Measurements from ENCODE around the gene HIBCH.
"Not testable (repeated sequence)": the region's sequence is repeated elsewhere in the genome, so short reads cannot be mapped to it uniquely, and the experiment has no call there.

The HIBCH gene

DNA sequence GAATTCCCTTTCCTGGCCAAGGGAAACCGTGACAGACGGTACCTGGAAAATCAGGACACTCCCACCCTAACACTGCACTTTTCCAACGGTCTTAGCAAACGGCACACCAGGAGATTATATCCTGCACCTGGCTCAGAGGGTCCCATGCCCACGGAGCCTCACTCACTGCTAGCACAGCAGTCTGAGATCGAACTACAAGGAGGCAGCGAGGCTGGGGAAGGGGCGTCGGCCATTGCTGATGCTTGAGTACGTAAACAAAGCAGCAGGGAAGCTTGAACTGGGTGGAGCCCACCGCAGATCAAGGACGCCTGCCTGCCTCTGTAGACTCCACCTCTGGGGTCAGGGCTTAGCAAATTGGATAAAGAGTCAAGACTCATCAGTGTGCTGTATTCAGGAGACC, 95.6 kb downstream of the HIBCH start:
- DNase-seq: not testable (repeated sequence)

GRCh38 chr2:190222745-190223144, 96.9 kb downstream of the HIBCH start:
- not testable (repeated sequence) for DNase-seq

DNA sequence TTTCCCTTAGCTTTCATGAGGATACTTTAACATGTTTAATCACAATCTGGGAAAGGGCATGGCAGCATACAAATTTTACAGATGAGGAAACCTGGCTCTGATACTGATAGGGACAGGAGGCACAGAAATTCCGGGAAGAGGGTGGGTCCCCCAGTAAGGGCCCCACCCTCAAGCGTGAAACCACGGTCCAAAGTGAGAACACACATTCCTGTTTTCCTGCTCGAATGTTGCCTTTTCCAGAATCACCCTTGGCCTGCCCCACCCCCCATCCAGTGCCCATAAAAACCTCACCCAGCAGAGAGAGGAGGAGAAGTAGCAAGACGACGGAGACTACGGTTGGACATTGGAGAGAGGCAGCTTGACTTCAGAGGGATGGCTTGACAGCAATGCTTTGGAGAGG, 98.2 kb downstream of the HIBCH start:
- DNase-seq: no peak

- no peak for DNase-seq
Measured at GRCh38 chr2:190219186-190219585, 100.4 kb downstream of the HIBCH start.

- DNase-seq: no peak
Measured at GRCh38 chr2:190217616-190218015, 102.0 kb downstream of the HIBCH start.

- no peak for DNase-seq
Measured at GRCh38 chr2:190216829-190217228, 102.8 kb downstream of the HIBCH start.

DNA sequence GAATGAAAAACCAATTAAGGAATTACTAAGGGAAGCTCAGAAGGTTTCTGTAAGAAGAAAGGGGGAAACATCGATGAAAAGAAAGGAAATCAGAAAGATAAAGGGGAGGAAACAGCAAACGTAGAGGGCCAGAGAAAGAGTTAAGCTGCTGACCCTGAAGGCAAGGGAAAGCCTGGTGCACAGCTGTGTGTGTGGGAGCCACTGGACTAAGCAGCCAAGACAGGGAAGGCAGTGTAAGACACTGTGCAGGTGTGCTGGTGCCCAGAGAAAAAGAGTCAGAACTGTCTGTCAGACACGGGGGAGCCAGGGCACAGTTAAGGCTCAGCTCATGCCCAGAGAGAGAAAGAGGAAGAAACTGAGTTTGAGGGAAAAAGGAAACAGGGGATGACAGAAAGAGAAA, 104.0 kb downstream of the HIBCH start:
- DNase-seq: no peak

- no peak for DNase-seq
Measured at GRCh38 chr2:190214426-190215194, 105.0 kb downstream of the HIBCH start.

DNA sequence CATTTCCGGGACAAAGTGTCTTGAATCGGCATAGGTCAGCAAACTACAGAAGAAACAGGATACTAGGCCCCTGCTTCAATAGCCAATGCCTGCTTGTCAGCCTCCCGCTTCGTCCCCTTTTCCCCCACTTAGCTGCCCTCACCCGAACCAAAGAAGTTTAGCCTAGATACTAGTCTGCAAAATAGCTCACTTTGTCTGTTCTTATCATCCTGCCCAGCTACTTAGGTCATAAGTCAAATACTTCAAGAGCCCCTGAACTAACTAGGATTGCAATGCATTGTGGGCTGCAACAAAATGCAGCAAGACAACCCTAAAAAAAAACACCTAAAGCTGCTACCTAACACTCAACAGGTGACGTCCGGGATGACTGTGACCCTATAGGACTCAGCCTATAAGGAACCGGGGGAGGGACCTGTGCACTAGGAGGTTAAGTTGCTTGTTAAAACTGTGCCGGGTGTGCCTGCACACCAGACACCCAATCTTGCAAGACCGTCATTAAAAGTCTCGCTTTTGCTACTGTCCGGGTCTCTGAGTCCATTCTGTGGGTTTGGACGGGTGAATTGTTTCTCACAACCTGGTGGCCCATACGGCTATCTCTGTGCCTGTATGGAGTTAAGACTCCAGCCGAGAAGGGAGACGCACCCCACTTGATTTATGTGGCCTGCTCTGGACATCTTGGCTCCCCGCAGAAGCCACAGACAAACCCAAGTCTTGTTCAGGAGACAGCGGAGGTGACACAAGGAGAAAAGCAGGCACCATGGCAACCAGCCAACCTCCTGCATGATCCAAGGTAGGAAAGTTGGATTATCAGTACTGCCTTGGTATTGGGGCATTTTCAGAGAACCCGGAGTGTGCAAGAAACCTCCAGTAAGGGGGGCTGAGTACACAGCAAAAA, 105.9 kb downstream of the HIBCH start:
- no peak for DNase-seq

- DNase-seq: no peak
Measured at GRCh38 chr2:190210471-190210870, 109.2 kb downstream of the HIBCH start.

GRCh38 chr2:190209559-190209958, 110.1 kb downstream of the HIBCH start:
- DNase-seq: no peak

DNA sequence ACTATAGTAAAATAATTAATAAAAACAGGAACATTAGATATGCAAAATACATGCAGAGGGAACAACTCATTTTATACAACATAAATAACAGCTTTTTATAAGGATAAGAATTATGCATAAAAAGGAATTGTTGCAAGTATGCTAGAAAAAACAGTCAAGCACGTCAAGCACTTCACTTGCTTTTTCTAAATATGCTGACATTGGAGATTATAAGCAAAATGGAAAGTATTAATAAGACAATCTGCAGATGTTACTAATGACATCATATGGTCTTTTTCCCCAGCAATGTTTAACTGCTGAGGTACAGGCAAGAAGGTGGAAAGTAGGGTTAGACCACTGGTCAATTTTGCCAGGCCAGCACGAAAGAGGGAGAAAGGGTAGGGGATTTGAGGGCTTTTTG, 111.7 kb downstream of the HIBCH start:
- no peak for DNase-seq

DNA sequence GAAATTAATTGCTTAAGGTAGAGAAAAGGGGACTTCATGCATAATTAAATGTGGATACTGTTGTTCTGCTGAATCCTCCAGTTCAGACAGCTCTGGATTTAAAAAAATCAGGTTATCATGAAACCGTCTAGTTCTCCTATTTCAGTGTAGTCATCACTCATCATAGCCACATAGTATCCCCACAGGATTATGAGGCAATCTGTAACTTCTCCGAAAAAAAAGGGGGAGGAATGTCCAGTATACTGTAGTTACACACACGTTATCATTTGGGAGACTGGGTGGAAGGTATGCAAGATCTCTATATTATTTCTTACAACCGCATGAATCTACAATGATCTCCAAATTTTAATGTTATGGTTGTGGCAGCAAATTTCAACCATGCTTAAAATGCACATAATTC, 114.0 kb downstream of the HIBCH start:
- DNase-seq: no peak

GRCh38 chr2:190202604-190203003, 117.0 kb downstream of the HIBCH start:
- no peak for DNase-seq

DNA sequence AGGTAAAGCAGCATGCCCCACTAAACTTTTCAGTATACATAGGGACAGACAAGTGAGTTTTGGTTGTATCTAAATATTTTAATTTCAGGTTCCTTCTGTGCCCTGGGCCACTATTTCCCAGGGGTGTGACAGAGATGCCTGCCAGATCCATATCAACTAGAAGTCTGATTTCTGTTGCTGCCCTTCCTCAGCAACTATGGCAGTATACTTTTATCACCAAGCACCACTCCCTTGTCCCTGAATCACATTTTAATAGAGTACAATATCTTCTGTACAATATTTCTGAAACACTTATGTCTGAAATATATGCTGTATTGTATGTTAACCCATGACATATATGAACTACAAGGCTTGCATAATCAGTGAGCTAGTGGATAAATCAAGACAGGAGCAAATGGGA, 117.6 kb downstream of the HIBCH start:
- DNase-seq: no peak

DNA sequence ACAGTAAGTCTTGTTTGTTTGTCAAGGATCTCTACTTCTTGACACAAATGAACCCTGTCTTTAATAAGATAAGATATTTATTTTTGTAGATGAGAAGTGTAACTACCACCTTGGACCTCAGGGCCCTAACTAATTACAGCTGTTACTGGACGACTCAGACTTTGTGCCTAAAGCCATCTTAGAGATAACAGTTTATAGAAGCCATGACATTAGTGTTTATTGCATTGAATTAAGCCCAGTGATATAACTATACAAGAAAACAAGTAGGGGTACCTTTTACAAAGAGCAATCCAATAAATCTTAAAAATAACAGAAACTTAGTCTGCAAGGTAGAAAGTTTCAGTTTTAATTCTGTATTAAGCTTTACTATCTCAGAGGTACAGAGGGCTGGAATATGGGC, 119.0 kb downstream of the HIBCH start:
- DNase-seq: no peak

DNA sequence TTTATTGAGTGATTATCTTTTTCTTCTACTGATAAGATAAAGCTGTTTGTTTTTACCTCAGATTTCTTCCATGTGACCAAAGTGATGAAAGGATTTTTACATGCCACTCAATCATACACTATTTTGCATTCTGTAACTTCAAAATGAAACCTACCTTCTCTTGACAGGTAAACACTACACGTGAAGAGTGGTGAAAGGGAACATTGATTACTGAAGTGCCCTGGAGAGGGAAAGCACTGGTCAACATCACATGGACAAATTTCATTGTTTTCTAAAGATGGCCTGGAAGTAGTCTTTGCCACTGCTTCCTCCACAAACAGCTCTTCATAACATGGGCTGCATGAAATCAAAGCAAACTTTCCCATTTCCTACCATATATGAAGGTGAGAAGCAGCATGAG, 120.1 kb downstream of the HIBCH start:
- no peak for DNase-seq

- no peak for DNase-seq
Measured at GRCh38 chr2:190199109-190199508, 120.5 kb downstream of the HIBCH start.

GRCh38 chr2:190197143-190197720, 122.4 kb downstream of the HIBCH start:
- DNase-seq: no peak

GRCh38 chr2:190190507-190191162, 129.0 kb downstream of the HIBCH start:
- no peak for DNase-seq

- no peak for DNase-seq
Measured at GRCh38 chr2:190188289-190188688, 131.3 kb downstream of the HIBCH start.

DNA sequence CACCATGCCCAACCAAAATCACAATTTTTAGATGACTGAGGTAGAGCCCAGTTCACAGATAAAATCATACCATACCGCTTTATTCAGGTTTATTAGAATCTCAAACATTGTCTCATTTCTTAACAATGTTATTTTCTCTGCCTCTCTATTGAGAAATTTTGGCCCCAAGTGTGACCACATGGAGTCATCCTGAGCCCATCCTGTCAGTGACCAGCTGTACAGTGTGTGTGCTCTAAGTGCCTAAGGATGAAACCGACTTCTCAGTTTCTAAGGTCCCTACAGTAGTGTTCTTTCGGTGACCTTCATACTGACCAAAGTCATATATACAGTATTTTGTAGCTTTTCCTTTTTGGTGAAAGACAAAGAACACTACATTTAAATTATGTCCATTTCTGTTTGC, 133.4 kb downstream of the HIBCH start:
- DNase-seq: no peak

- DNase-seq: no peak
Measured at GRCh38 chr2:190185380-190185779, 134.2 kb downstream of the HIBCH start.
